Kidney epithelial cell (primary cell): Measurements from ENCODE around the gene MCOLN2. TPM values are rescaled to one million over a fixed set of nuclear protein-coding genes. Genes with fewer than 3 reads are reported as not detected.

Source experiments
- DNase-seq: peaks from one replicate; pipeline ENCODE4 v3.0.0-alpha.2; 2010; ENCODE audit warnings: low read depth
- H3K27me3 ChIP-seq: 2 replicates; pipeline ENCODE4 v1.6.0; 2011; ENCODE audit warnings: low read length; ENCODE audit not compliant: control insufficient read depth, insufficient read depth
- H3K36me3 ChIP-seq: 2 replicates; pipeline ENCODE4 v1.5.1; 2011; ENCODE audit warnings: low read length; ENCODE audit not compliant: control insufficient read depth, insufficient read depth
- H3K4me3 ChIP-seq: 2 replicates; pipeline ENCODE4 v1.5.1; 2011; ENCODE audit warnings: low read depth, mild to moderate bottlenecking, control low read depth, low read length
- CTCF ChIP-seq: IDR thresholded peaks from 2 replicates; pipeline ENCODE4 v1.5.1; 2011; ENCODE audit warnings: mild to moderate bottlenecking, moderate library complexity, low read length, control low read depth, inconsistent platforms; ENCODE audit not compliant: insufficient read depth, poor library complexity, severe bottlenecking
- total RNA-seq: library from RNA; depleted of rRNA; stranded (reverse); fragments of >200 nt; gene quantifications from 2 replicates; pipeline ENCODE4 v1.2.3, GENCODE V29; 2015

MCOLN2 gene
- total RNA-seq, 1 donor from 2014 or later, result 0.46 TPM

GRCh38 chr1:85001742-85002141 is 4.8 kb upstream of the MCOLN2 start:
- no peaks in the 10 kb centered on the region for H3K36me3 ChIP-seq
- no peak for TF ChIP-seq CTCF
- peaks cover 18% of the 10 kb centered on the region for H3K27me3 ChIP-seq
- DNase-seq, result no peak
- H3K4me3 ChIP-seq, result no peak overlapping the region

GRCh38 chr1:84998642-84999280 is 1.8 kb upstream of the MCOLN2 start:
- Histone ChIP-seq H3K27me3 (peaks cover 18% of the 10 kb centered on the region), H3K4me3 (no peak overlapping the region), H3K36me3 (no peaks in the 10 kb centered on the region)
- no peak for TF ChIP-seq CTCF
- DNase-seq, result no peak

GRCh38 chr1:84997667-84998600 is 1.0 kb upstream of the MCOLN2 start:
- no peak for DNase-seq
- Histone ChIP-seq H3K27me3 (peaks cover 18% of the 10 kb centered on the region), H3K36me3 (no peaks in the 10 kb centered on the region), H3K4me3 (peak overlapping the region; percentile 56)
- TF ChIP-seq CTCF, result no peak

- Histone ChIP-seq H3K4me3 (no peak overlapping the region), H3K27me3 (peaks cover 18% of the 10 kb centered on the region), H3K36me3 (no peaks in the 10 kb centered on the region)
- no peak for TF ChIP-seq CTCF
- no peak for DNase-seq
Observed at GRCh38 chr1:84995484-84996334, 1.2 kb downstream of the MCOLN2 start.

- H3K4me3 ChIP-seq, result no peak overlapping the region
- TF ChIP-seq CTCF, result no peak
- DNase-seq, result no peak
- H3K27me3 ChIP-seq, result no peaks in the 10 kb centered on the region
- no peaks in the 10 kb centered on the region for H3K36me3 ChIP-seq
Observed at GRCh38 chr1:84991097-84991920, 5.6 kb downstream of the MCOLN2 start.
